GM21447 (cell line): Measurements from ENCODE around the gene MEOX2.

ENCODE experiments used
- ATAC-seq: cut with Tn5 transposase; IDR thresholded peaks from one replicate; pipeline ENCODE4 v1.9.1; 2021; ENCODE audit not compliant: unreplicated experiment

The MEOX2 gene

DNA sequence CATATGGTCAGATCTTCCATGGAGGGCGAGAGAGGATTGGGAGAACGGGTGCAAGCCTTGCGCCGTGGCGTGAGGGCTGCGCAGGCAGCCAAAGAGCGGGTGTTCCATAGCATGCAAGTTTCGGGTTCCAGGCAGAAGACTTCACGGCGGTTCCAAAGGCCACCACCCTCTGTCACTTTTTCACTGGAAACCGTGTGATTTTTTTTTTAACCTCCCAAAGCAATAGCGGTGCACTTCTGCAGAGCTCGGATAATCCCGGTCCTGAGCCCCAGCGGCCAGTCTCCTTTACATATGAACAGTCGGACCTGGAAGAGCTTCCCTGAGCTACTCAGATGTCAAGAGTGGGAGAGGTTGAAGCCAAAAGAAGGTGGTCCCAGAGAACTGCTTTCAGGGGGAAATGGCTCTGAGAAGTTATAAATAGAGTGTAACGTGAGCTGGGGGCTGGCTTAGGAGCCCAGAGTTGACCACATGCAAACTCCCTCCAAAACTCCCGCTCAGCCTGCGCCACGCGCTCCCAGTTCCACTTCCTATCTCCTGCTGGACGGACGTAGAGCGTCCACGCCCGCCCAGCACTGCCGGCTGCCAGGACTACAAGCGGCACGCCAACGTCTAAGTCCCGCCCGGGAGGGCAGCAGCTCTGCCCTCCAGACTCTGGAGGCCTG lies at the start of gene MEOX2:
TSS of gene MEOX2 (minus strand) at position 389 of the 662 bp plus-strand sequence. CDS start at position 108, 281 bp downstream.
- ATAC-seq = no peak

DNA sequence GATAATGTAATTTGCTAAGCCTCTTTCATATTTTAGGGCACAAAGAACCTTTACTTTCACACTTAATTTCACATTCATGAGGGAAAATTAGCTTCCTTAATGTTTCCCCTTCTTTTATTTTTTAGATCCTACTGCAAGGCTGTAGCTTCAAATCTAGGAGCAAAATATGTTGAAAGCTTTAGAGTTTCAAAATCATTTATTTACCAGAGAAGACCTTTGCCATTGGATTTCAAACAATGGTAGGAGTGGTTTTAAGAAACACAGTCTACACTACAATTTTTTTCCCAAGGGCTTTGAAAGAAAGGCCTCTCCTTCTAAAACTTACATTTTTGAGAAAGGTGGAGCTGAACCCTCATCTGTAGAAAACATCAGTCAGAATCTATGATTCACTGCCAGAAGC lies 43.3 kb upstream of the MEOX2 start:
- no peak for ATAC-seq

DNA sequence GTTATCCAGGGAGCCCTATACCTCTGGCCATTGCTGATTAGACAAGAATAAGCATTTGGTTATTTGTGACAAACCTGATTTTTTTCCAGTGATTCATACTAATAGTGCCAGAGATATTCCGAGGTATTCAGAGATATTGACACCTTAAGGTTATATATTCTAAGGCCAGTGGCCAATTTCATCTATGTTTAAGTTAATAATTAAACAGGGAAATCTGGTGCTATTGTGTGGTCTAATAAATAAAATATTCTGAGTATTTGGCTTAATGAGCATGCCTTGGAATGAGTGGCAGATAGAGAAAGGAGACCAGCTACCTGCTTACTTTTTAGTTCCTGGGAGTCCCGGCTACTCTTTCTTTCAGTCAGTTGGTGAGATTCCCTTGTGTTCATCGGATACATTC lies 38.6 kb upstream of the MEOX2 start:
- ATAC-seq = no peak

DNA sequence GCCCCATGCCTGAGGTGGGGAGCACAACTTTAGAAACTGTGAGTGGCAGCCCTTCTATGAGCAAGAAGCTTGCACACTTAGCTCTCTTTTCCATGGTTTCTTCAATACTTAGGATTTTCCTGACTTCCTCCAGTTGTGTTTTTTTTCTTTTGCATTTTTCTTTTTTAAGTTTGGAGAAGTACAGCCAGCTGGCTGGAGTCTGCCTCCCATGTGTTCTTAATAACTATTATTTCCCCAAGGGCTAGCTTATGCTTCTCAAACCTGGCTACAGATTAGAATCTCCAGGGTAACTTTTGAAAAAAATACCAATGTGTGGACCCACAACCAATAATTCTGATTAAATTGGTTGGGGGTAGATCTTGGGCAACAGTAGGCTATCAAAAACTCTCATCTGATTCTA lies 37.4 kb upstream of the MEOX2 start:
- no peak for ATAC-seq

DNA sequence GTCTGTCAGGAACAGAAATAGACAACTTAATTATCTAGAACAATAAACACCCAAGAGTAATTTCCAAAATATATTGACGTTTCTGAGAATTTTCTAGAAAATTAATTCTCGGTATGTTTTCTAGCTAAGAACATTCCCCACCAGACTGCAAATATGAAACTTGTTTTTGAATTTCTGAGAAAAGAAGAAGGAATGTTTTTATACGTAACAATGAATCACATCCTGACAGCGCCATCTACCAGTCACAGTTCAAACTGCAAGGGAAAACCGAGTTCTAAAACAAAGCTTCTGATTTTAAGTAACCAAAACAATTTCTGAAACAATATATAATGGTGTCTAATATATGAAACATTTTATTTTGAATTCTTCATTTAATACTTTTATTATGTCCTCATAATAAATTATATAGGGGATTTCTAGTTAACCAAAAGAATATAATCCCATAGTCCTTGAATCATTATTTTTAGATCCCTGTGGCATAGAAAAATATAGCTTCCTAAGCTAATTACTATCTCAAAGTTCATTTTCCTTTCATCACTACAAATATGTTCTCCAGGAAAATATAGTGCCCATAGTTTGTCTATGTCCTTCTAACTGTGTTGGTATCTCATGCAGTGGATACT lies 34.5 kb upstream of the MEOX2 start:
- no peak for ATAC-seq

DNA sequence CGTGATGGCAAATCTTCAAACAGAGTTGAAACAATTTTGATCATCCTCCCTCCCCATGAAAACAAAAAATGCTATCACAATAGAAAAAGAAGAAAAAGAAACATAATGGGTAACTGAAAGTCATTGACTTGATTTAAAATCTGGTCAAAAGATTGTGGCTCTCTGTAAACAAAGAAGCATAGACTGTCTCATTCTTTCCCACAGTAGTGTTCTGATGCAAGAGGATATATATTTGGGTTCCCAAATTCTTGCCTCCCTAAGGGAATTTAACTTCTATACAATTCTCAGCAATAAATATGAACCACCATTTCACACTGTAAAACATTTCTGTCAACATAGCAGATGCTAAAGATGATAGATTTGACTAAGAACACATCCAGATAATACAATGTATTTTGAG lies 32.8 kb upstream of the MEOX2 start:
- ATAC-seq = no peak

DNA sequence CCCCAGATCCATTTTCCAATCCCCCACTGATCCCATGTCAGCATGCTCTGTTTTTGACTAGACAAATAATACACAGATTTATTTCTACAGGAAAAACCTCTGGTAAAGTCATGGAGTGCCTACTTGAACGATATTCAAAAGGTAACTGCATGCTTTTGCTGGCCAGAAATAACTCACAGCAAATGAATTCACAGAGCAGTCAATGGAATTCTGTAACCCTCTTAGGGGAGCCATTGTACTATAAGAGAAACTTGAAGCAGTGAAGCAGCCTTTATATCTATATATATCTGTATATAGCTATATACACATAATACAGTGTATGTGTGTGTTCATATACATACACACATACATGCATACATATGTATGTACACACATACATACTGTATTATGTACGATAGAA lies 29.0 kb upstream of the MEOX2 start:
- no peak for ATAC-seq

DNA sequence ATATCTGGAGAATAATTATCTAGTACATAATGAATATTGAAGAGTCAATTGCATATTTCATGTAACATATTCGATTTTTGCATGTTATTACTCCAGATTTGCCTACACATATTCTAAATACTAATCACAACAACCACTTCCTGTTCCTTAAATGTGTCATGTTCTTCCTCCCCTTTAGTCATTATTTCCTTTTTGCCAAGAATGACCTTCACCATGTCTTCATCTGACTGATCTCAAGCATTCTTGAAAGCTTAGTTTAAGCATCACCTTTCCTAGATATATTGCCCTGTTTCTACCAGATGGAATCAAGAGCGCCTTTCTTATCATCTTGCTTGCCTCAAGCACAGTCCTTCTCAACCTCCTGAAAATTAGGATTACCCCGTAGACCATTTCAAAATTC lies 23.5 kb upstream of the MEOX2 start:
- no peak for ATAC-seq

DNA sequence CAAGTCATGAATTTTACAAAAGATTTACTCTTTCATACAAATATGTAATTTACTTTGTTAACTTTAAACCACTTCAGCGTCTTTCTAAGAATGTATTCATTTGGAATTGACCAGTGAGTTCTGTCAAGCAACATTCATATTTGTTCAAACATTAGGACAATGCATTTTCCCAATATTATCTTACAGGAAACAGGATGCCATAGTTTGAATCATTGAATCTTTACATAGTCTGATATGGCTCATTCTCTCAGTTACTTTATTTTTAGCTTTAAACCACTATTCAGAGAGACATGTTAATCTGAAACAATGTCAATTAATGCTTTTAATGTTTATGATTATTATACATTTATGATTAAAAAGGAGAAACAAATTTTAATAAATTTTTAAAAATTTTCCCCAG lies 21.1 kb upstream of the MEOX2 start:
- ATAC-seq = no peak

DNA sequence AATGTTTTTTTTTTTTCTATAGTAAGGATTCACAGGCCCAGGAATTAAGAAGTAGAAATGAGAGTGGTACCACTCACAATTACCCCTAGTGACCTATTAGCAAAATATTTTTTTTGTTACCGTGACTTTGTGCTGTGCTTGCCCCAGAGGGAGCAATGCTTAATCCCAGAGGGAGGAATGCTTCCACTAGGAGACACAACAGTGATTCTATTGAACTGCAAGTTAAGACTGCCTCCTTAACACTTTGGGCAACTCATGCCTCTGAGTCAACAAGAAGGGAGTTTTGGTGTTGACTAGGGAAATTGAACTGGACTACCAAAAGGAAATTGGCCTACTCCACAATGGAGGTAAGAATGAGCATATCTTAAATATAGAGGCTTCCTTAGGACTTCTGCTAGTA lies 17.2 kb upstream of the MEOX2 start:
- no peak for ATAC-seq

DNA sequence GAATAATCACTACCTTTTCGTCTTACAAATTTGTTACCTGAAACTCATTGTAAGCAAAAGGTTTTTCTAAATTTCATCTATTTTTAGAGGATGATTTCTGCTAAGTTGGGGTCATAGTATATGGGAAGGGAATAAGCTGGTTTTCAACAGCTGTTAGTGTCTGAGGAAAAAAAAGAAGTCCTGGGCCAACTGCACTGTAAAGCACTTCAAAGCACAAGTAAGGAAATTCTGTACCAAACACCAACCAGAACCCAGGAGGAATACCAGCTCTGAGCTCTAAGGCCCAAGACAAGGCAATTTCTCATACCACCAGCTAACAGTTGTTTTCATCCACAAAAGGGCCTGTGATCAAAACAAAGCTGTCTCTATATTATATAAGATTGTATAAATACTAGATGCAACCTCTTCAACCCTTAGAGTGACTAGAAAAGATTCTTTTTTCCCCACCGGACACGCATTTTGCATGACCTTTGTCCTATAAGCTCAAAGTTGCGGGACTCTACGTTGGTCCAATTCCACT lies 6.1 kb upstream of the MEOX2 start:
- no peak for ATAC-seq

DNA sequence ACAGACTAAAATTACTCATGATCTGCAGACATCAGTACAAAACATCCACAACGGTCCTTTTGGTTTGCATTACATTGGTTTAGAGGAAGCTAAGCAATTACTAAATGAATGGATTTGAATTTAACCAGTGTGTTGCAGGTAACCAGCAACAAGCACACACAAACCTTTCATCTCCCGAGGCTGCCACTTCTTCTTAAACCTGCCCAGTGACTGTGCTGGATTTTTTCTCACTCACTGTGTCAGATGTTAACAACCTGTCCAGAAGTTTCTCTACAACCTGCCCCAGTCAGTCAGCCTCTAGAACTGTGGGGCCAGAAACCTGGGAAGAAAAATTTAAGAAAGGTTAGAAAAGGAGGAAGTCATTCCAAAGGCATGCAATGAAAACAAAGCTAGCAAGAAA lies 2.4 kb upstream of the MEOX2 start:
- no peak for ATAC-seq

DNA sequence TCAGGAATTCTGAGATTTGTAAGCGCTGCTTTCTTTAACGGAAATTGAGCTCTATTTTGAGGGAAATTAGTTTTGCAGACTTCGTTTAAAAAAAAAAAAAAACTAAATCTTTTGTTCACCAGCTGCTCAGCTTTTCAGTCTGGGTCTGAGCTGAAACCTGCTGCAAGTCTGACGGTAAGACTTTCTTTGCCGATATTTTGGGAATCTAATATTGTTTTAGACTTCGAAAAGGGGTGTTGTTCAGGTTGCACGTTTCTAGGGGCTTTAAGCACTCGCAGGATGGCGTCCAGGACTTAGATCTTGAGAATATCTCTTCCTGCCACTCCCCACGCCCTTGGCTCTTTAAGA lies 1.8 kb upstream of the MEOX2 start:
- no peak for ATAC-seq

DNA sequence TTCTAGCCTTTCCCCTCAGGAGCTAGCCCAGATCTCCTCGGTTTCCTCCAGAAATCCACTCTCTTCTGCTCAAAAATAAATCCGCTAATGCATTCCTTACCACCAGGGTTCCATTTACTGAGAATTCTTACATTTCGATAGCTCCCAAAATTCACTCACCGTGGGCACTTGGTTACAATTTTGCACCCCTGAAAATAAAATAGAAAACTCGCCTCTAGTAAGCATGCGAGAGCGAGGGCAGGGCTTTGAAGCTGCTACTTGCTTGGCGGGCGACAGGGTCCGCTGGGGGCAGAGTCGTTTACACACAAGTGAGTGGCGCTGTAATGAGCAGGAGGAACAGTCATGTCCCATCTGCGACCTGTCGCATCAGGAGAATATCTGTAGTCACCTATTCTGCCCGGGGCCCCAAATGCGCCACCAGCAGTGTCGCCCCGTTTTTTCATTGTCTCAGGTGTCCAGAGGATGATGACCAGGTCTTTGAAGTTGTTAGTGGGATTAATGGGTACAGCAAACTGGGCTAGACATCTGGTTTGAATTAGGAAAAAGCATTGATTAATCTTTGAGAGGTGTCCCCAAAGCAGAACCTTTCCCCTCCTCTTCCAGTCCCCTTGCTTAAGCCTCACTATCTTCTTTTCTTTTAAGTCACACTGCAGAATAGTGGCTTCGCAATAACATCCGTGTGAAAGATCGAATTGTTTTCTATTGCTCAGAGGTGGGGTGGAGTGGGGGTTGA lies 1.2 kb upstream of the MEOX2 start:
- no peak for ATAC-seq

DNA sequence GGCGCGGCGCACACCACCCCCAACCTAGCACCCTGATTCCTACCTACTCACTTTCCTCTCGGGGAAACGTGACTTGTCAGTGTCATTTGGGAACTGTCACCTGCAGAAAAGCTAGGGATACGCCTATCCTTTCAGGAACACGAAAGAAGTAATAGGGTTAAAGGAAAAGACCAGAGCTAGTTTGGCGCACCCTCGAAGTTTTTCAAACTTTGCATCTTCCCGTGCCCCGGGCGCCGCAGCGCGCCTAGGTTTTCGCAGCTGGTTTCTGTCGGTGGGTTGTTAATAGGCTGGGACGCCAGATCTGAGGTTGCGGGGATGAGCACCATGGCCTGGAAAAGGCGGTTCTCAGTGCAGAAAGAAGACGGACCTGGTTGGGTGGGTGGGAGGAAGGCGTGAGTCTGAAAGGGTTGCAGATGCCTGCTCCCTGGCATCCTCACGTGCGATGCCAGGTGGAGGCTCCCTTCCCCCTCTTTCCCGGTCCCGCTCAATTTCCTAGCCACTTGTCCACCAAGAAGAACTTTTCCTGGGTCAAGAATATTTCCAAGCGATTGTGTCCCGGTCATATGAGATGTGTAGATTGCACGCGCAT lies 568 bp upstream of the MEOX2 start:
- ATAC-seq = no peak

DNA sequence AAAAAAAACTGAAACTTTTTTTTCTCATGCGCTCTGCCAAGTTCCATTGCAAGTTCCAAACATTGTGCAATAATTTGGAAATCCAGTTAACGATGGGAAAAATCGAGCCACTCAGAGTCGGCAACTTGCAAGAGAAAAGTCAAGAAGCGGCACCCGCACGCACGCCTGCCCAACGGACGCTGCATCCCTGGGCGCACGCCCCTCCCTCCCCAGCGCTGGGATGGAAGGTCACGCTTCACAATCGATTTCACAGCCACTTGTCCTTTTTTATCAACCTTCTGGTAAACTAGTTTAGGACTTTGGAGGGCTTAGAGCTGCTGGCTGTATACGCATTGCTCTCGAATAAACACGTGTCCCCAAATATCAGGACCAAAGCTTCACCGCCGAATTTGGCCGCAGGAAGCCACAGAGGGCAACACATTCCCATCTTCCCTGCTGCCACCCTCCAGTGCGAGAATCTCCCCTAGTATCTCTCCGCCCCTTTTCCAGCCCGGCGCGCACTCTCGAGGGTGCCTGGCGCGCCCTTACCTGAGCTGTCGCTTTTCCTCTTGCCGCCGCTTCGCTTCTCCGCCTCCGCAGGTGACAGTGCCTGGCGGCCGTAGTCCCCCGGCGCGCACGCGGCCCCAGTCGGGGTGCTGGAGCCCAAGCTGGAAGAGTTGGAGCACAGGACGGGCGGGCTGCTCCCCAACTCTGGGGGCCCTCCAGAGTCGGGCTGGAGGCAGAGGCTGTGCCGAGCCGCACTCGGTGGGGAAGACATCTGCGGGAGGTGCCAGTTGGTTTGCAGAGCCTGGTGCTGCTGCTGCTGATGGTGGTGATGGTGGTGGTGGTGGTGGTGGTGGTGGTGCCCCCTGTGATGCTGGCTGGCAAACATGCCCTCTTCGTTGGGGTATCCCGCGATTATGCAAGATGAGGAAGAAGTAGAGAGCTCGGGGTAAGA lies 857 bp downstream of the MEOX2 start:
- ATAC-seq = no peak

DNA sequence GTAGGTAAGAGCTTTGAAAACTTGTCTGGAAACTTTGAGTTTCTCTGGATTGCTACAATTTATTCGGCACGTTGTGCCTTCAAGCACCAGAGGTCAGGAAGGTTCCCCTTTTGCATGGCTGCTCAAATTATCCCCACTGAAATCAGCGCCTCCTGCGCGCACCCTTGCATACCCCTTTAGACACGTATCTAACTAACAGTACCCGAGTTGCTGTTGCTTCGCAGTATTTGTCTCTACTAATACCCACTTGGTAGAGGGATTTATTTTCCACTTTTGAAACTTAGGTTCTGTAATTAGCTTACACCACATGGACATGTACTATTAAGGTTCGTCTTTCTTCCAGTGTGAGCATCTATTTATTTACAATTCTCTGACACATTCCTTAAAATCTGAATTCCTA lies 1.6 kb downstream of the MEOX2 start:
- no peak for ATAC-seq

DNA sequence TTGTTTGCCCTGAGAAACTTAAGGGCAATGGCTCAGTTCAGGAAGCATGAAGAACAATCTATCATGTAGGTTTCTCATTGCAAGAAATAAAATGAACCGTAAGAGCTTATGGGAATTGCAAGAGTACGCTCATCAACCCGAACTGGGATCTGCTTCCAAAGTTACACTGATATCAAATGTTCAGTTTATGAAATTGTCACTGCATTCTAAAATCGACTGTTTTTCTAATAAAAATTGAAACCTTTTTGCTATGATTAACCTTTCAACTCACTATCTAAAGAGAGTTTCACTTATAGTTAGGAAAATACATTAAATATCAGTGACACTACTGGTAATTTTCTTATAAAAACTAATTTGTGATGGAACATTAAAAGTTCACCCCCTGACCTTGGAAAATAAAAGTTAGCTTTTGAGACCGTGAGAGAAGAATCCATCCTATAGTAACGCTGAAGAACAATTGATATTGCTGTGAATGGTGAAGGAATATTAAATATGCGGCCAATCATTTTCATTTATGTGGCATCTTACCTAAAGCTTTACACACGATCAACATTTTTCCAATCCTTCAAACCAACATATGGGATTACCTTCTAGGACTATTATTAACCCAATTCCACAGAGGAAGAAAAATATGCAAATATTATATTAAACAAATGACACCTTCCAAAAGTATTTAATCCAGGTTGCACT lies 2.2 kb downstream of the MEOX2 start:
- ATAC-seq = no peak

DNA sequence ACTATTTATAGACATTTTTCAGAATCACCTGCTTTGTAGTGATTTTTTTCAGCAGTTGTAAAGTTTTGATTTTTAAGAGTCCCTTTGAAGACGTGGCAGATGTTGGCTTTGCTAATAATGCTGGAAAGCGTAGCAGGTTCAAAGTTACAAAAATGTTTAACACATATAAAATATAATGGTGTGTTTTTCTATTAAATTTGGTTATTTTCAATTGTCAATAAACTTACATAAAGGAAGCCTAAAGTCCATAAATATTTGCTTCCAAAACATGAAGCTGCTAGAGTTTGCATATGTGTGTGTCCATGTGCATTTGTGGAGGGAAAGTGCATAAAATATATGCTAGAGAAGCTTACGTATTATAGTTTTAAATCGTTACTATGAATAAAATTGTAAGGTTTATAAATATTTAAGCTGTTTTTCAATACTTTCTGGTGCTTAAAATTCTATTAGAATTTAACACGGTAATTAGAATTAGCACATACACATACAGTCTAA lies 3.7 kb downstream of the MEOX2 start:
- no peak for ATAC-seq

DNA sequence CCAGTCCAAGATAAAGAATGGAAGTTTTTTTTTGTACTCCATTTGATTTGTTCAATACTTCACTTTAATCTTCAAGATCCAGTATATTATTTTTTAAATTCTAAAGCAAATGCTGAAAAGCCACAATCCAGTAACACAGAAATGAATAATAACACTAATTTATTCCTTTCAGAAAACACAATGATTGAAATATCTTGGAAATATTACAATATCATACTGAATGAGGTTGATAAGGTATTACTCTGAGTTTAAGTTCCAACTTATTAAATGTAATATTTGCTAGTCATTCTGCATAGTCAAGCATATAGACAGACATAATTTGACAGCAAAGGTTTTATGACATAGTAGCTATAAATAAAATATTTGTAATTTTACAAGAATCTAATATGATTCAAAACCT lies 4.4 kb downstream of the MEOX2 start:
- ATAC-seq = no peak
